H9 (cell line): Measurements from ENCODE around the gene SENP2. TPM values are rescaled to one million over a fixed set of nuclear protein-coding genes. Genes with fewer than 3 reads are reported as not detected.

Experiments
- DNase-seq: peaks from one replicate; pipeline ENCODE4 v3.0.0-alpha.2; 2017
- H2AFZ ChIP-seq: one replicate; pipeline ENCODE4 v1.6.1; 2013; ENCODE audit warnings: mild to moderate bottlenecking, low read length, control low read depth, moderate library complexity
- H2AK5ac ChIP-seq: 2 replicates; pipeline ENCODE4 v1.6.1; 2013; ENCODE audit warnings: low read length, control low read depth, mixed read lengths; ENCODE audit not compliant: insufficient read length
- H2BK120ac ChIP-seq: one replicate; pipeline ENCODE4 v1.6.1; 2013; ENCODE audit warnings: low read depth, mild to moderate bottlenecking, low read length, control low read depth, inconsistent platforms; ENCODE audit not compliant: poor library complexity, severe bottlenecking
- H2BK12ac ChIP-seq: 2 replicates; pipeline ENCODE4 v1.6.1; 2013; ENCODE audit warnings: low read length, control low read depth, mixed read lengths, low read depth; ENCODE audit not compliant: insufficient read length
- H2BK15ac ChIP-seq: 2 replicates; pipeline ENCODE4 v1.6.1; 2013; ENCODE audit warnings: low read depth, low read length, control low read depth
- H2BK20ac ChIP-seq: one replicate; pipeline ENCODE4 v1.6.1; 2013; ENCODE audit warnings: low read depth, mild to moderate bottlenecking, low read length, control low read depth, inconsistent platforms; ENCODE audit not compliant: poor library complexity, severe bottlenecking
- H2BK5ac ChIP-seq: 2 replicates; pipeline ENCODE4 v1.6.1; 2013; ENCODE audit warnings: low read length, control low read depth, mixed read lengths; ENCODE audit not compliant: insufficient read length
- H3K14ac ChIP-seq: 2 replicates; pipeline ENCODE4 v1.6.1; 2013; ENCODE audit warnings: low read length, control low read depth; ENCODE audit not compliant: insufficient read depth
- H3K18ac ChIP-seq: 2 replicates; pipeline ENCODE4 v1.6.1; 2013; ENCODE audit warnings: low read depth, mild to moderate bottlenecking, mixed read lengths, low read length, control low read depth; ENCODE audit not compliant: insufficient read length
- H3K23ac ChIP-seq: 2 replicates; pipeline ENCODE4 v1.6.1; 2013; ENCODE audit warnings: low read length, control low read depth, mixed read lengths, low read depth; ENCODE audit not compliant: insufficient read length
- H3K23me2 ChIP-seq: 2 replicates; pipeline ENCODE4 v1.6.1; 2013; ENCODE audit warnings: low read depth, mild to moderate bottlenecking, mixed read lengths, low read length, control low read depth; ENCODE audit not compliant: insufficient read length, poor library complexity, severe bottlenecking
- H3K27ac ChIP-seq: 2 replicates; pipeline ENCODE4 v1.5.1; 2013; ENCODE audit warnings: low read length, control low read depth, mixed read lengths, low read depth; ENCODE audit not compliant: insufficient read length
- H3K27me3 ChIP-seq: 2 replicates; pipeline ENCODE4 v1.6.1; 2013; ENCODE audit warnings: low read length, control low read depth, inconsistent platforms; ENCODE audit not compliant: insufficient read depth
- H3K4ac ChIP-seq: 2 replicates; pipeline ENCODE4 v1.6.1; 2013; ENCODE audit warnings: low read depth, mild to moderate bottlenecking, control low read depth, inconsistent platforms, low read length, moderate library complexity
- H3K4me1 ChIP-seq: 2 replicates; pipeline ENCODE4 v1.6.1; 2013; ENCODE audit warnings: low read length, control low read depth, inconsistent platforms; ENCODE audit not compliant: insufficient read depth
- H3K4me2 ChIP-seq: 2 replicates; pipeline ENCODE4 v1.6.1; 2013; ENCODE audit warnings: low read length, control low read depth, mixed read lengths; ENCODE audit not compliant: insufficient read length, insufficient read depth
- H3K56ac ChIP-seq: 2 replicates; pipeline ENCODE4 v1.6.1; 2013; ENCODE audit warnings: low read depth, mild to moderate bottlenecking, mixed read lengths, low read length, control low read depth; ENCODE audit not compliant: insufficient read length
- H3K79me1 ChIP-seq: 2 replicates; pipeline ENCODE4 v1.6.1; 2013; ENCODE audit warnings: low read depth, mild to moderate bottlenecking, moderate library complexity, low read length, control low read depth, inconsistent platforms; ENCODE audit not compliant: insufficient read depth, poor library complexity, severe bottlenecking
- H3K79me2 ChIP-seq: 2 replicates; pipeline ENCODE4 v1.6.1; 2013; ENCODE audit warnings: low read length, control low read depth, inconsistent platforms; ENCODE audit not compliant: insufficient read depth
- H3K9ac ChIP-seq: 2 replicates; pipeline ENCODE4 v1.6.1; 2013; ENCODE audit warnings: low read length, control low read depth, mixed read lengths; ENCODE audit not compliant: insufficient read length; ENCODE audit errors: extremely low read depth
- H3K9me3 ChIP-seq: one replicate; pipeline ENCODE4 v1.6.1; 2013; ENCODE audit warnings: low read depth, low read length, inconsistent platforms; ENCODE audit not compliant: control insufficient read depth
- H3T11ph ChIP-seq: one replicate; pipeline ENCODE4 v1.6.1; 2013; ENCODE audit warnings: mild to moderate bottlenecking, low read length, control low read depth, inconsistent platforms
- H4K20me1 ChIP-seq: one replicate; pipeline ENCODE4 v1.6.1; 2013; ENCODE audit not compliant: control insufficient read depth, insufficient read length, insufficient read depth
- H4K5ac ChIP-seq: 2 replicates; pipeline ENCODE4 v1.6.1; 2013; ENCODE audit warnings: low read depth, mild to moderate bottlenecking, mixed read lengths, low read length, control low read depth; ENCODE audit not compliant: insufficient read length
- H4K8ac ChIP-seq: replicated peaks from 2 replicates; pipeline ENCODE4 v1.6.1; 2013; ENCODE audit warnings: low read length, control low read depth, mixed read lengths, low read depth; ENCODE audit not compliant: insufficient read length
- H4K91ac ChIP-seq: 2 replicates; pipeline ENCODE4 v1.6.1; 2013; ENCODE audit warnings: low read depth, mild to moderate bottlenecking, moderate library complexity, mixed read lengths, low read length, control low read depth; ENCODE audit not compliant: insufficient read length
- H3K27ac Mint-ChIP-seq, 3 experiments: 2 replicates in 2 of 3; 3 replicates in 1 of 3; pipeline ENCODE4 v1.8.0; 2020 to 2021; ENCODE audit warnings: mixed read lengths in 3 of 3, mild to moderate bottlenecking in 1 of 3, moderate library complexity in 1 of 3
- H3K27me3 Mint-ChIP-seq: 2 replicates; pipeline ENCODE4 v1.8.0; 2021; ENCODE audit warnings: low read depth, mild to moderate bottlenecking, moderate library complexity, mixed read lengths
- H3K36me3 Mint-ChIP-seq, 3 experiments: 2 replicates in 2 of 3; 3 replicates in 1 of 3; pipeline ENCODE4 v1.8.0; 2020 to 2021; ENCODE audit warnings: low read depth in 3 of 3, mixed read lengths in 3 of 3; ENCODE audit not compliant: insufficient read depth in 1 of 3
- H3K4me1 Mint-ChIP-seq, 2 experiments: 2 replicates each; pipeline ENCODE4 v1.8.0; 2020; ENCODE audit warnings: mixed read lengths in 2 of 2
- H3K4me3 Mint-ChIP-seq, 2 experiments: 2 replicates in 1 of 2; 3 replicates in 1 of 2; pipeline ENCODE4 v1.8.0; 2020 to 2021; ENCODE audit warnings: mild to moderate bottlenecking in 2 of 2, mixed read lengths in 2 of 2, moderate library complexity in 1 of 2
- H3K9me3 Mint-ChIP-seq, 2 experiments: 2 replicates in 1 of 2; 3 replicates in 1 of 2; pipeline ENCODE4 v1.8.0; 2020; ENCODE audit warnings: mild to moderate bottlenecking in 2 of 2, mixed read lengths in 2 of 2, moderate library complexity in 1 of 2
- WGBS: extraction: QIAGEN DNeasy Blood & Tissue Kit; methylation state at CpG from one replicate; pipeline ENCODE4 v1.1.7; 2013; ENCODE audit warnings: missing lambda C conversion rate, low lambda C conversion rate, mixed read lengths; ENCODE audit not compliant: insufficient read length; ENCODE audit errors: extremely low coverage; 5-methylcytosine and 5-hydroxymethylcytosine counted together
- total RNA-seq: library from RNA; stranded (reverse); gene quantifications from 2 replicates; pipeline ENCODE4 v1.2.1, GENCODE V29; 2021
- TF ChIP-seq, protein P1 (sequence below): fragments of 200-600 bp; sonication (generic); conservative IDR thresholded peaks from 3 replicates; pipeline ENCODE4 v1.8.0; 2021; ENCODE audit warnings: antibody characterized with exemption, mild to moderate bottlenecking

SENP2 gene
- total RNA-seq, 1 experiment from 2014 or later, result 90.1 TPM

DNA sequence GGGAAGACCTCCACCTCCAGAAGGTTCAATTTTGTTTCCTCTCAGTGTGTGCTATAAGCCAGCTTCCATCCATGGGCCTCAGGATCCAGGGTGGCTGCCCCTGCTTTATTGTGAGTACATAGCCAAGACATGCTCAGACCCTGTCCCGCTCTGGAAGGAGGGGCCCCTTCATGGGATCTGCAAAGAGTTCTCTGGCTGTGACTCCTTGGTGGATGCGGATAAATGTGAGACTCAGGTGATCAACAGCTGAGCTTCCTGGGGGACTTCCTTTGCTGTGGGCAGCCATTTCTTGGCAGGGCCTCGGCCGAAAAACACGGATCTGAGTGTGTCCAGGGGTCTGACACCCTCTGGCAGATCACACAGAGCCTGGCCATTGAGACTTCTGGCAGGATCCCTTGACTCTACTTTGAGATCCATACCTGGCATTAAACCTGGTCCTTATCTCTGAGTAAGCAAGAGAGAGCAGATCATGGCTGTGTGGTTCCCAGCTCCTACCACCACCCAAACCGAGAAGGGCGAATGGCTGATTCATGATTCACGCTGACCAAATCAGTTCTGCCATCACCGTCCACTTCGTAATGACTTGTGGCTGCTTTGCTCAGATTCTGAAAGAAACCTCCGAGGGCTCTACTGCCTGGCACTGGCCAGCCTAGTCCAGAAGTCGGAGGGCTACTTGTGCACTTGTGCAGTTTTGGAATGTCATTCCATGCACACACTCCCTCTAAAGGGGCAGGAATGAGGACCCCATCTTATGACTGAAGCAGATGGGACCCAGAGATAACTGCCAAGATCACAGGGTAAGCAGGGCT is 68.1 kb downstream of the SENP2 start:
- H4K20me1 ChIP-seq, result no peaks in the 10 kb centered on the region
- H3K9me3 Mint-ChIP-seq, result no peaks in the 10 kb centered on the region
- no peak overlapping the region for H2BK20ac ChIP-seq
- no peak overlapping the region for H3K4ac ChIP-seq
- no peak overlapping the region for H3K14ac ChIP-seq
- no peaks in the 10 kb centered on the region for H3K4me1 Mint-ChIP-seq
- no peak overlapping the region for H2BK12ac ChIP-seq
- no peak overlapping the region for H2AK5ac ChIP-seq
- H3T11ph ChIP-seq, result no peak overlapping the region
- no peaks in the 10 kb centered on the region for H3K27me3 ChIP-seq
- no peak overlapping the region for H4K5ac ChIP-seq
- no CpG with 5 or more reads among the region's 12 CpGs for WGBS
- DNase-seq, result no peak
- no peak overlapping the region for H3K27ac ChIP-seq
- no peak overlapping the region for H3K18ac ChIP-seq
- no peaks in the 10 kb centered on the region for H3K27me3 Mint-ChIP-seq
- no peak overlapping the region for H3K56ac ChIP-seq
- H3K9ac ChIP-seq, result no peak overlapping the region
- H3K23ac ChIP-seq, result no peak overlapping the region
- TF ChIP-seq, protein P1, sequence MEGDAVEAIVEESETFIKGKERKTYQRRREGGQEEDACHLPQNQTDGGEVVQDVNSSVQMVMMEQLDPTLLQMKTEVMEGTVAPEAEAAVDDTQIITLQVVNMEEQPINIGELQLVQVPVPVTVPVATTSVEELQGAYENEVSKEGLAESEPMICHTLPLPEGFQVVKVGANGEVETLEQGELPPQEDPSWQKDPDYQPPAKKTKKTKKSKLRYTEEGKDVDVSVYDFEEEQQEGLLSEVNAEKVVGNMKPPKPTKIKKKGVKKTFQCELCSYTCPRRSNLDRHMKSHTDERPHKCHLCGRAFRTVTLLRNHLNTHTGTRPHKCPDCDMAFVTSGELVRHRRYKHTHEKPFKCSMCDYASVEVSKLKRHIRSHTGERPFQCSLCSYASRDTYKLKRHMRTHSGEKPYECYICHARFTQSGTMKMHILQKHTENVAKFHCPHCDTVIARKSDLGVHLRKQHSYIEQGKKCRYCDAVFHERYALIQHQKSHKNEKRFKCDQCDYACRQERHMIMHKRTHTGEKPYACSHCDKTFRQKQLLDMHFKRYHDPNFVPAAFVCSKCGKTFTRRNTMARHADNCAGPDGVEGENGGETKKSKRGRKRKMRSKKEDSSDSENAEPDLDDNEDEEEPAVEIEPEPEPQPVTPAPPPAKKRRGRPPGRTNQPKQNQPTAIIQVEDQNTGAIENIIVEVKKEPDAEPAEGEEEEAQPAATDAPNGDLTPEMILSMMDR, result no peak
- no peak overlapping the region for H2BK5ac ChIP-seq
- no peak overlapping the region for H3K27ac Mint-ChIP-seq
- no peak overlapping the region for H2BK120ac ChIP-seq
- no peak overlapping the region for H4K91ac ChIP-seq
- H3K79me1 ChIP-seq, result no peaks in the 10 kb centered on the region
- H3K79me2 ChIP-seq, result no peaks in the 10 kb centered on the region
- H3K36me3 Mint-ChIP-seq, result peaks cover 33 to 90% (median 90%) of the 10 kb centered on the region in 3 experiments
- H3K23me2 ChIP-seq, result no peaks in the 10 kb centered on the region
- H3K9me3 ChIP-seq, result no peaks in the 10 kb centered on the region
- H3K4me3 Mint-ChIP-seq, result no peak overlapping the region
- no peaks in the 10 kb centered on the region for H3K4me1 ChIP-seq
- no peak overlapping the region for H2BK15ac ChIP-seq
- H3K4me2 ChIP-seq, result no peak overlapping the region
- H4K8ac ChIP-seq, result no peak overlapping the region
- no peak overlapping the region for H2AFZ ChIP-seq
